ENCODE data around the gene PRKACA. TPM values are rescaled to one million over a fixed set of nuclear protein-coding genes. Genes with fewer than 3 reads are reported as not detected.

Gene PRKACA
- total and polyA plus RNA-seq, 10 of the 15 experiments (the other 5 are each of a cell fraction or from before 2014, with no cell fraction given): 0.53 to 68.5 (median 11.2) TPM

DNA sequence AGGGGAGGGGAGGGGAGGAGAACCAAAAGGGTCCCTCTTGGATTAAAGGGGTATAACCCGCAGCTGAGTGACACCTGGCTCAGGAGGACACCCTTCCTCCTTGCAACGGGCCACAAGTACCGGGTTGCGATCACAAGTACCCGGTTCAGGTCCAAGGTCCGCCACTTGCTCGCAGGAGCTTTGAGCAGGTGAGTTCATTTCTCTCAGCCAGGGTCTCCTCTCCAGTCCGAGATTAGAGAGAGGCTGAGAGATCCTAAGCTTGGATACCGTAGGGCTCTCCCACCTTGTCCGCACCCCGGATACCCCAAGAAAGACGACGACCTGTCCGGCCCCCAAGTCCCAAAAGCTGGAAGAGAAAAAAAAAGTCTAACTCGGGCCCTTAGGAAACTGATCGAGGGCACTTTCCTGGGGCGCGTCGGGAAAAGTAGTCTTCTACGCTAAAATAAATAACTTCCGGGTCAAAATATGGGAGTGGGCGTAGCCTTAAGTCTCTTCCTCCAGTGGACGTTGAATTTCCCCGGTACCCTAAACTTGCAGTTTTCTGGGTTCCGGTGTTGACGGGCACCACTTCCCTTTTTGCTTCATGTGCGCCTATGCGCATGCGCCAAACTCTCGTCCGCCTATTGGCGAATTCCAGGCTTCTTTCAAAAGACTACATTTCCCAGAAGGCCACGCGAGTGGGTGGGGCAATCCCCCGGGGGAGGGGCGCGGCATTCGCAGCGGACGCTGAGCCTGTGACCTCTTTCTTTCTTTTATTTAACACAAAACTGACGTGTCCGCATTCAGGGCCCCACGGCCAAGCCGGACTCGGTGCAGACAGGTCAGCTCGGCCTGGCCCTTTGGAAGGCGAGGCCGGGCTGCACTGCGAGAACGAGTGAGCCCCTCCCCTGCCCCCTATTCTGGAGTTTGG lies 36.4 kb downstream of the PRKACA start:
- no peaks in the 10 kb centered on the region for H4K20me1 ChIP-seq (ENCODE audit: control insufficient read depth, insufficient read depth)
- RAD21 ChIA-PET (ENCODE audit: unreplicated experiment): interaction anchor here (0.6 to 4.8 kb wide), 10 partner anchors 10 to 234 kb away, joined by 3 to 27 read pairs (median 4); partner anchors contain the start of genes ASF1B and MISP3
- peak; percentile 81 for TF ChIP-seq TAF1 (IDR thresholded peaks at IDR 0.05; ENCODE audit: borderline replicate concordance, low read depth, low read length)
- TF ChIP-seq, protein P1, sequence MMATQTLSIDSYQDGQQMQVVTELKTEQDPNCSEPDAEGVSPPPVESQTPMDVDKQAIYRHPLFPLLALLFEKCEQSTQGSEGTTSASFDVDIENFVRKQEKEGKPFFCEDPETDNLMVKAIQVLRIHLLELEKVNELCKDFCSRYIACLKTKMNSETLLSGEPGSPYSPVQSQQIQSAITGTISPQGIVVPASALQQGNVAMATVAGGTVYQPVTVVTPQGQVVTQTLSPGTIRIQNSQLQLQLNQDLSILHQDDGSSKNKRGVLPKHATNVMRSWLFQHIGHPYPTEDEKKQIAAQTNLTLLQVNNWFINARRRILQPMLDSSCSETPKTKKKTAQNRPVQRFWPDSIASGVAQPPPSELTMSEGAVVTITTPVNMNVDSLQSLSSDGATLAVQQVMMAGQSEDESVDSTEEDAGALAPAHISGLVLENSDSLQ (IDR thresholded peaks at IDR 0.05): peak; percentile 67
- 0 out of 2 replicates have a peak, but pooled peaks have one; percentile 38 for TF ChIP-seq CBX5 (IDR thresholded peaks at IDR 0.05; ENCODE audit: low read depth)
- TF ChIP-seq, protein P2, sequence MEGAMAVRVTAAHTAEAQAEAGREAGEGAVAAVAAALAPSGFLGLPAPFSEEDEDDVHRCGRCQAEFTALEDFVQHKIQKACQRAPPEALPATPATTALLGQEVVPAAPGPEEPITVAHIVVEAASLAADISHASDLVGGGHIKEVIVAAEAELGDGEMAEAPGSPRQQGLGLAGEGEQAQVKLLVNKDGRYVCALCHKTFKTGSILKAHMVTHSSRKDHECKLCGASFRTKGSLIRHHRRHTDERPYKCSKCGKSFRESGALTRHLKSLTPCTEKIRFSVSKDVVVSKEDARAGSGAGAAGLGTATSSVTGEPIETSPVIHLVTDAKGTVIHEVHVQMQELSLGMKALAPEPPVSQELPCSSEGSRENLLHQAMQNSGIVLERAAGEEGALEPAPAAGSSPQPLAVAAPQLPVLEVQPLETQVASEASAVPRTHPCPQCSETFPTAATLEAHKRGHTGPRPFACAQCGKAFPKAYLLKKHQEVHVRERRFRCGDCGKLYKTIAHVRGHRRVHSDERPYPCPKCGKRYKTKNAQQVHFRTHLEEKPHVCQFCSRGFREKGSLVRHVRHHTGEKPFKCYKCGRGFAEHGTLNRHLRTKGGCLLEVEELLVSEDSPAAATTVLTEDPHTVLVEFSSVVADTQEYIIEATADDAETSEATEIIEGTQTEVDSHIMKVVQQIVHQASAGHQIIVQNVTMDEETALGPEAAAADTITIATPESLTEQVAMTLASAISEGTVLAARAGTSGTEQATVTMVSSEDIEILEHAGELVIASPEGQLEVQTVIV (IDR thresholded peaks at IDR 0.05; ENCODE audit: borderline replicate concordance, partially characterized antibody): peak; percentile 37
- TF ChIP-seq BHLHE40 (IDR thresholded peaks at IDR 0.05; ENCODE audit: borderline replicate concordance in 1 of 2, low read depth in 2 of 2, low read length in 1 of 2): 0 out of 4 replicates have a peak, but pooled peaks of 1 of the 2 experiments have one; percentile 4
- no peak for TF ChIP-seq ZNF217 (IDR thresholded peaks at IDR 0.05)
- TF ChIP-seq POLR2A (IDR thresholded peaks at IDR 0.05; ENCODE audit: low read depth, low read length): peak; percentile 81
- TF ChIP-seq YY1 (IDR thresholded peaks at IDR 0.05; ENCODE audit: low read depth, low read length): peak; percentile 66
- TF ChIP-seq SPI1 (IDR thresholded peaks at IDR 0.05; ENCODE audit: borderline replicate concordance, insufficient read depth, low read depth, low read length): peak; percentile 96
- peak; percentile 58 for TF ChIP-seq RELA (IDR thresholded peaks at IDR 0.05; ENCODE audit: borderline replicate concordance, partially characterized antibody)
- peak; percentile 38; the same call in 1 of the 2 replicates for TF ChIP-seq ATF7 (IDR thresholded peaks at IDR 0.05; ENCODE audit: low read depth)
- no peak for TF ChIP-seq KAT2A (conservative IDR thresholded peaks at IDR 0.05; ENCODE audit: control insufficient read depth, low read depth, low read length)
- 0 out of 2 replicates have a peak, but pooled peaks have one; percentile 29 for TF ChIP-seq TARDBP (IDR thresholded peaks at IDR 0.05; ENCODE audit: borderline replicate concordance)
- TF ChIP-seq SIN3A (IDR thresholded peaks at IDR 0.05; ENCODE audit: low read depth, low read length): peak; percentile 59
- TF ChIP-seq MTA2 (IDR thresholded peaks at IDR 0.05; ENCODE audit: low read depth): peak; percentile 92
- peak; percentile 81; the same call in 1 of the 2 replicates for TF ChIP-seq ZNF384 (IDR thresholded peaks at IDR 0.05; ENCODE audit: borderline replicate concordance, low read depth, low read length)
- TF ChIP-seq MXI1 (IDR thresholded peaks at IDR 0.05; ENCODE audit: low read depth, low read length): peak; percentile 49
- TF ChIP-seq, protein P3, sequence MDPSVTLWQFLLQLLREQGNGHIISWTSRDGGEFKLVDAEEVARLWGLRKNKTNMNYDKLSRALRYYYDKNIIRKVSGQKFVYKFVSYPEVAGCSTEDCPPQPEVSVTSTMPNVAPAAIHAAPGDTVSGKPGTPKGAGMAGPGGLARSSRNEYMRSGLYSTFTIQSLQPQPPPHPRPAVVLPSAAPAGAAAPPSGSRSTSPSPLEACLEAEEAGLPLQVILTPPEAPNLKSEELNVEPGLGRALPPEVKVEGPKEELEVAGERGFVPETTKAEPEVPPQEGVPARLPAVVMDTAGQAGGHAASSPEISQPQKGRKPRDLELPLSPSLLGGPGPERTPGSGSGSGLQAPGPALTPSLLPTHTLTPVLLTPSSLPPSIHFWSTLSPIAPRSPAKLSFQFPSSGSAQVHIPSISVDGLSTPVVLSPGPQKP (IDR thresholded peaks at IDR 0.05; ENCODE audit: low read depth, low read length): 0 out of 2 replicates have a peak, but pooled peaks have one; percentile 45

More for the DNA sequence above, 36.4 kb downstream of the PRKACA start:
- ChIA-PET CTCF (interaction anchor here (0.6 to 5.6 kb wide), 16 partner anchors 8 to 202 kb away, joined by 3 to 30 read pairs (median 5); partner anchors contain the start of genes ASF1B, MISP3 and PRKACA), POLR2A (interaction anchor here (0.6 to 4.9 kb wide), 12 partner anchors 7 to 401 kb away, joined by 3 to 23 read pairs (median 4); partner anchors contain the start of genes ASF1B, PRKACA and RFX1), SMC1A (ENCODE audit: uncharacterized antibody, unreplicated experiment) (interaction anchor here (0.5 to 1.2 kb wide), 4 partner anchors 37 to 273 kb away, joined by 3 to 4 read pairs (median 3); partner anchors contain the start of gene ASF1B)
- Histone ChIP-seq H3K27me3 (replicated peaks in 1 of 2; ENCODE audit: control insufficient read depth in 2 of 2, insufficient read depth in 2 of 2, low read length in 1 of 2) (no peaks in the 10 kb centered on the region), H3K4me2 (ENCODE audit: control insufficient read depth, insufficient read depth) (peak overlapping the region; percentile 90), H3K27ac (ENCODE audit: control insufficient read depth, insufficient read depth) (peak overlapping the region; percentile 86), H3K79me2 (ENCODE audit: control insufficient read depth, insufficient read depth, low read length) (peaks cover 8% of the 10 kb centered on the region), H3K4me3 (peak overlapping the region; percentile 83), H3K9ac (ENCODE audit: control insufficient read depth, insufficient read depth, low read length) (peak overlapping the region; percentile 90), H3K9me3 (replicated peaks; ENCODE audit: control insufficient read depth, insufficient read depth, low read length) (no peaks in the 10 kb centered on the region), H3K36me3 (ENCODE audit: control insufficient read depth in 2 of 2, insufficient read depth in 2 of 2, low read length in 1 of 2) (no peaks in the 10 kb centered on the region), H3K4me1 (ENCODE audit: control insufficient read depth, insufficient read depth, low read length) (peaks cover 4% of the 10 kb centered on the region; the same call in 1 of the 2 replicates), H2AFZ (ENCODE audit: control insufficient read depth, low read depth, low read length) (peak overlapping the region; percentile 97)
- whole genome bisulfite sequencing (ENCODE audit: insufficient coverage, insufficient replicate concordance, low lambda C conversion rate, missing lambda C conversion rate): under 1% methylated on average over 50 of the region's 50 CpGs
- intact Hi-C loops (cut with micrococcal nuclease; ENCODE audit: unreplicated experiment): loop anchor here (2.0 to 5.0 kb wide), 2 partner anchors 36 to 56 kb away; partner anchors contain the start of genes ASF1B and PRKACA
- in situ Hi-C loops (cut with MboI): no loop called here
- ATAC-seq: peak; percentile 94
- TSS peak; percentile 86 for BruUV-seq (replicated peaks)
- peak; percentile 99 for DNase-seq (ENCODE audit: low read depth, low spot score)
- peak; percentile 99 for FAIRE-seq

Measured in GM12878 (cell line).